AG08395 (cell line): ENCODE data around the gene ALPI.
"Not testable (repeated sequence)": the region's sequence is repeated elsewhere in the genome, so short reads cannot be mapped to it uniquely, and the experiment has no call there.

Source experiments
- DNase-seq: peaks from one replicate; pipeline ENCODE4 v3.0.0; 2012; ENCODE audit warnings: mixed read lengths, low spot score

ALPI gene

DNA sequence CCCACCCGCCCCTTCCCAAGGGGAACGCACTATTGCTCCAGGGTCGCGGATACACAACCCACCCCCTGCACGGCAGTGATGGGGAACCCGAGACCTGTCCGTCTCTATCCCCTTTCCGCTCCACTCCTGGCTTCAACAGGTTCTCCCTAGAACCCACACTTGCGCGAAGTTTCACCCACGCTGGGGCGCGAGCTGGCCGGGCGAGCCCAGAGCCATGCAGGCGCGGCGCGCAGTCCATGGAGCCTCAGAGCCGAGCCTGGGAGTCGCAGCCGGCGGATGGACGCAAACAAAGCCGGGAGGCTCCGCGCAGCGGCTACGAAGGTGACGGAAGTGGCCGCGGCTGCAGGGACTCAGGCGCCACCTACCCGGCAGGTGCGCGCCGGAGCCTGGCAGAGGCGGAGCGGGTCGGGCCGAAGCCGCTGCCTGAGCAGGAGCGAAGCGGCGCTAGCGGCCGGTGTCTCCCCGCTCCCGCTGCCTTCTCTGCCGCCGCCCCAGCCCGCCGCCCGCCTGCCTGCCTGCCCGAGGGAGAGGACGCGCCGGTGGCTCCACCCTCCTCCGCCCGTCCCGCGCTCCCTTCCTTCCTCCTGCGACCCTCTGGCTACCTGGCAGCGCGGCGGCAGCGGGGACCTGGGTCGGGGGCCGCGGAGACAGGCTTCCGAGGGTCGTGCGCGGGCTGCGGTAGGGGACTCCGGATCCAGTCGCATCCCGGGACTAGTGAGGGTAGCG, 35.3 kb upstream of the ALPI start:
- no peak for DNase-seq

DNA sequence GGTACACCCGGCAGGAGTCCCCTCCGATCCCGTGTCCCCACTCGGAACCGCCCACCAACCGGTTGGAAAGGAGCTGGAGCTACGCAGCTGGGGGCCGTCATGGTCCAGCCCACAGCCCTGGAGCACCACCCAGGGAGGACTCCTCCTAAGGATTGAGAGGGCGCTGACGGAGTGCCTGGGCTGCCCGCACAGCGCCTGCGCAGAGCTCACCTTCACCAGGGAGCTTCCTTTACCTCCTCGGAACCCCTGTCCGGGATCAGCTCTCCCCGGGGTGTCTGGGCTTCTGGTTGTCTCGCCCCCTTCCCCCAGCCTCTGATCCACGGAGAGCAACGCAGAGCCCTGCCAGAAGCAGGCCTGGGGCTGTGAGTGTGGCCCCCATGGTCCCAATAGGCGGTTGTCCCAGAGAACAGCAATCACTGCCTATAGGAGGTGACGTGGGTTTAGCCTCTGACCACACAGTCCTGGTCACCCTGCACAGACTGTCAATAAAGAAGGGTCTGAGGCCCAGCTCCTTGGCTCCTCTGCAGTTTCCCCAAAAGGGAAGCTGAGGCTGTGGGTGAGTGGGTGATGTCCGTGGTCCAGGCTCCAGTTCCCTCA, 34.7 kb upstream of the ALPI start:
- DNase-seq: no peak

DNA sequence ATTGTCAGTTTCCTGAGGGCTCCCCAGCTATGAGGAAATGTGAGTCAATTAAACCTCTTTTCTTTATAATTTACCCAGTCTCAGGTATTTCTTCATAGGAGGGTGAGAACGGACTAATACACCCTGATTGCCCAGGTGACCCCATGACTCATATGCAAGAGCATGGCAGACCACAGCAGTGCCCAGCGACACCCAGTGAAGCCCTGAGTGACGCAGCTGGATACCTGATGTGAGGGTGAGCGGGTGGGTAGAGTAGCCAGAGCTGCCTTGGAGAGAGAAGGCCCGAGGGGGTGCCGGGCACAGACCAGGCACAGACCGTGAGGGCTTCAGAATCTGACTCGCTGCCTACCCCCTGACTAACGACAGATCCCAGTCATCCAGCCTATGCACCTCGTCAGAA, 33.9 kb upstream of the ALPI start:
- DNase-seq: no peak

DNA sequence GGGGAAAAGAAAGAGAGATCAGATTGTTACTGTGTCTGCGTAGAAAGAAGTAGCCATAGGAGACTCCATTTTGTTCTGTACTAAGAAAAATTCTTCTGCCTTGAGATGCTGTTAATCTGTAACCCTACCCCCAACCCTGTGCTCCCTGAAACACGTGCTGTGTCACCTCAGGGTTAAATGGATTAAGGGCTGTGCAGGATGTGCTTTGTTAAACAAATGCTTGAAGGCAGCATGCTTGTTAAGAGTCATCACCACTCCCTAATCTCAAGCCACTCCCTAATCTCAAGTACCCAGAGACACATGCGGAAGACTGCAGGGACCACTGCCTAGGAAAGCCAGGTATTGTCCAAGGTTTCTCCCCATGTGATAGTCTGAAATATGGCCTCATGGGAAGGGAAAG, 33.0 kb upstream of the ALPI start:
- not testable (repeated sequence) for DNase-seq

GRCh38 chr2:232423407-232423806, 32.5 kb upstream of the ALPI start:
- DNase-seq: not testable (repeated sequence)

DNA sequence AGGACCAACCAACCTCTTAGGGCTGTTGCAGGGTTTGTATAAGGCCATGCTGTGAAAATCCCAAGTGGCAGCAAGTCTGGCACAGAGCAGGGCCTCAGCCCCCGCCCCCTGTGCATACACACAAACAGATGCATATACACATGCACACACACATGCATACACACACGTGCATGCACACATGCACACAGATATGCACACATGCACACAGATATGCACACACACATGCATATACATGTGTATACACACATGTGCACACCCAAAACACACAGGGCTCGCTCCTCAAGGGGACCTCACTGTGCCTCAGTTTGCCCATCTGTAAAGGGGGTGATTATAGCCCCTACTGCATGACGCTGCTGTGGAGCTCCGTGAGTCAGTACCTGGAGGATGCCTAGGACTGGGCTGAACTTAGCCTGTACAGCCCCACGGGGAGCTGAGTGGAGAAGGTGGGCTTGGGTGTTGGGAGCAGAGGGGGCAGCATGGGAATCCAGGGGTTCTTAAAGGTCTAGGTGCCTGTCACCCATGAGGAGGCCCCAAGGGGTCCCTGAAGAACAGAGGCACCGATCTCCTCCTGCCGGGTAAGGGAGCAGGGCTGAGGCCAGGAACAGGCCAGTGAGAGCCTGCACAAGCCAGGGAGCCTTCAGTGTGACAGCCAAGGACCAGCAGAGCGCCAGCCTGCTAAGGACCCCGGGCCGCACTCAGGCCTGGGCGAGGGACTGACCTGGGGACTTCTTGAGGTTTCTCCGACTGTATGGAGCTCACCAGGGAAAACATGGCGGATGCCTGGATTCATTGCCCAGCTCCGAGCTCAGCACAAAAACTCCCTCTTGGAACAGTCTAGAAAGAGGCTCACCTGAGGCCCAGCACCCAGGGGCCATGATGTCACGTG, 24.0 kb upstream of the ALPI start:
- DNase-seq: no peak

- DNase-seq: no peak
Measured at GRCh38 chr2:232432598-232433184, 23.3 kb upstream of the ALPI start.

DNA sequence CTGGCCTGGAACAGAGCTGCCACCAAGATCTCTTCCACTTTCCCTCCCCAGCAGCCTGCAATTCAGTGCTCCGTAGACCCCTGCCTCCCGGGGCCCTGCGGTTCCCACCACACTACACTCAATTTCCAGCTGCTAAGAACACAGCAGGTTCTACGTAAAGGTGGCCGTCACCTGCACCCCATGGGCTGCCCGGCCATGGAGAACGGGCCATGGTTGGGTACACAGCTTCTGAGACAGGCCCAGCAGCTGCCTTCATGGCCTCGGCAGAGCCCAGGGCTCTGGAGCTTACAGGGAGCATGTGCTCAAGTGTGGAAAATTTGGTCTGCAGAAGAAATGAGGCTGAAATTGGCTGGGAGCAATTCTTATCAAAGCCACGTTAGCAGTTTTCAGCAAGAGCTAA, 22.3 kb upstream of the ALPI start:
- not testable (repeated sequence) for DNase-seq

- DNase-seq: no peak
Measured at GRCh38 chr2:232434091-232434490, 21.9 kb upstream of the ALPI start.

GRCh38 chr2:232434563-232435374, 21.2 kb upstream of the ALPI start:
- no peak for DNase-seq

- no peak for DNase-seq
Measured at GRCh38 chr2:232435375-232435648, 20.6 kb upstream of the ALPI start.

GRCh38 chr2:232435805-232436204, 20.1 kb upstream of the ALPI start:
- no peak for DNase-seq

- no peak for DNase-seq
Measured at GRCh38 chr2:232436381-232437194, 19.4 kb upstream of the ALPI start.

- no peak for DNase-seq
Measured at GRCh38 chr2:232437195-232437571, 18.8 kb upstream of the ALPI start.

DNA sequence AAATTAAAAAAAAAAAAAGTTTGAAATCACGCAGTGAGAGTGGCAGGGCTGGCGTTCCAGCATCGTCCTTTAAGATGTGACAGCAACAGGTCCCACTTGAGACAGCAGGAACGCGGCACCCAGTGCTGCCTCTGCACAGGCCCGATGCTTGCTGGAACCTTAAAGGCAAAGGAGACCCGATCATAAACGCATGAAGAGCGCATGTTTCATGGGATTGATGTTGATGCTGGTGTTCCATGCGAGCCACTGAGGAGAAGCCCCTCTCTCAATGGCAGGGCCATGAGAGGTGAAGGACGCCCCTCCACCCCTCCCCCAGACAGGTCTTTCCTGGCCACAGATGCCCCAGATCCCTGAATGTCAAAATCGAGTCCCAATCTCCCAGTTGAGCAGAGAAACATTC, 17.9 kb upstream of the ALPI start:
- DNase-seq: no peak

GRCh38 chr2:232438951-232439757, 16.8 kb upstream of the ALPI start:
- DNase-seq: no peak

DNA sequence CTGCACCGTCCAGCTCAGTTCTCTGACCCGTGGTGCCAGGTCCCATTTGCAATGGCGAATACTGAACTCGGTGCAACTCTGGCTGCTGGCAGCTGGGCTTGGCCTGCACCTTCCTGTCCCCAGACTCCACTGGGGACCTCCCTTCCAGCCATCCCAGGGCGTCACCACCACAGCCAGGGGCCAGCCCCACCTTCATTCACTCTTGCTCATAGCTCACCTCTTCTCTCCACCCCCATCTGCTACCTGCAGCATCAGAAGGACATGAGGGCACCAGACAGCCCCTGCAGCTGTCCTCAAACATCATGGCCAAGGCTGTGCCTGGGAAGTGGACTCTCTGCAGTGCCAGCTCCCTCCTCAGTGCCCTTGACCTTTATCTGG, 16.2 kb upstream of the ALPI start:
- no peak for DNase-seq

DNA sequence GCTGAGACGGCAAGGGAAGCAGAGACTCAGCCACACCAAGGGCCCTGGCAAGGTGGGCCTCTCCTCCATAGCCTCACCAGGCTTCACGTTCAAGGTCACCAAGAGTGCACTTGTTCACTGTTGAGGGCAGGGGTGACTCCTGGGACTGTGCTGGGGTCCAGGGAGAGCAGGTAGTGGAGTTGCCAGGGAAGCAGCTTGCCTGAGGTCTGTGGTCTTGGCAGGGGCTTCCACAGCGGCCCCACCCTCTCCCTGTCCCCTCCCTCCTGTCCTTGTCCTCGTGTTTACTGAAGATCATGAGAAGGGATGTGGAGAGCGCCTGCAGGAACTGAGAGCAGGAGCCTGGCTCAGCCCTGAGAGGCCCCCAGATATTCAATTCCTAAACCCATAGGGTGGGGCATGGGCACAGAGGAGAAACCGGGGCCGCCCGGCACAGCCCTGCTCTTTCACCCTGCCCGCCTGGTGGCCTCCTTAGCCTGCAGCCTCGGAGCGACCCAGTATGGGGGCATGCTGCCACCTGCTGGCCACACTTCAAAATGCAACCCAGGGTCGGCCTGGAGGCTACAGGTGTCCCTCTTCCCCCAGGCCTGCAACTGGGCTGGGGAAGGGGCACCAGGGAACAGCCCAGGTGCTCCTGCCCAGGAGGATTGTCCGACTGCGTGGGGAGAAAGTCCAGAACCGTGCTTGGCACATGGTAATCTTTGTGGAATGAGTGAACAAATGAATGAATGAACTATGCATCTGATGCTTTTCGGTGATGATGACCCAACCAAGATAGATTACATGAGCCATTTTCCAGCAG, 15.5 kb upstream of the ALPI start:
- peak; percentile 77 for DNase-seq

DNA sequence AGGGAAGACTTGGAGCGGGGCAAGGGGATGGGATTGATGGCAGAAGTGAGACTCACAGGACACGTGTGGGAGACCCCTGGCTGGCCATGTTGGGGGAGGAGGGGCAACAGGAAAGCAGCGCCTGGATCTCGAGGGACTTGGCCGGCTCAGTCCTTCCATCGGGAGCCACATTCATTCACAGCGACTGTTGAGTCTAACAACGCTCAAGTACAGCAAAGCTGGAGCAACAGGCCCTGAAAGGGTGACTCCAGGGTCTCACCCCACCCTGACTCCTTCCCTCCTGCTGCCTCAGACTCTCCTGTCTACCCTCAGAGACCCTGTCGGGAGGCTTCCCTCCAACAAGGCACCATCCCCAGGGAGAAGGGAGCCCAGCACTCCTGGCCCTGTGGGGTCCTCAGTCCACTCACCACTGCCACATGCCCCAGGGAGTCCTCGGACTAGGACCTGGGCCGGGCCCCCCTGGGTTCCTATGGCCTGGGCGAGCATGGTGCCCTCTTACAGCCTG, 14.8 kb upstream of the ALPI start:
- DNase-seq: no peak
